ENCODE results near the gene VPS51.
"Not testable (repeated sequence)": the region's sequence is repeated elsewhere in the genome, so short reads cannot be mapped to it uniquely, and the experiment has no call there.

VPS51 gene

DNA sequence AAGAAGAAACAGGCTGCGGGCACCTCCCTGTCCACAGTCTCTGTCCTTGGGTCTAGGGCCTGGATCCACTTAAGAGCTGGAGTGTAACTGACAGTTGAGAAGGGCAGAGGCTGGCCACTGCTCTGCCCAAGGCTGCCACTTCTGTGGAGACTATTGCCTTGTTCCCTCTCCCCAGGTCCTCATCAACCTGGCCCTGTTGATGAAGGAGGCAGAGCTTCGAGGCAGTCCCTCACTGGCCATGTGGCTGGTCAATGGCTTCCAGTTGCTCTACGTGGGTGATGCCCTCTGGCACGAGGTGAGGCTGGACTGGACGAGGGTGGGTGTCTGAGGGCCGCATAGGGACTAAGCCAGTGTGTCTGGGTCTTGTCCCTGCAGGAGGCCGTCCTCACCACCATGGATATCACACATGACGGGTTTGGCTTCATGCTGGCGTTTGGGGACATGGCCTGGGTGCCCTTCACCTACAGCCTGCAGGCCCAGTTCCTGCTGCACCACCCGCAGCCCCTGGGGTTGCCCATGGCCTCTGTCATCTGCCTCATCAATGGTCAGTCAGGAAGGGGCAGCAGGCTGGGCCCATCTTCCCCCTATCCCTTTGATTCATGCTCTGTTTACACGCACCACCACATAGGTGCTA, 18.6 kb downstream of the VPS51 start:
- DNase-seq (ENCODE audit: low read depth) = no peak
- no peak for TF ChIP-seq CTCF (conservative IDR thresholded peaks at IDR 0.05; ENCODE audit: low read length)
- H3K4me3 ChIP-seq (ENCODE audit: low read length) = no peak overlapping the region

GRCh38 chr11:65115361-65116082, 19.5 kb downstream of the VPS51 start:
- no peak overlapping the region for H3K4me3 ChIP-seq (ENCODE audit: low read length)
- DNase-seq (ENCODE audit: low read depth) = no peak
- TF ChIP-seq CTCF (conservative IDR thresholded peaks at IDR 0.05; ENCODE audit: low read length) = no peak

- DNase-seq (ENCODE audit: low read depth) = peak; percentile 66
- peak overlapping the region; percentile 94 for H3K4me3 ChIP-seq (ENCODE audit: low read length)
- TF ChIP-seq CTCF (conservative IDR thresholded peaks at IDR 0.05; ENCODE audit: low read length) = no peak
Observed at GRCh38 chr11:65116370-65117205, 20.6 kb downstream of the VPS51 start.

GRCh38 chr11:65117206-65118096, 21.4 kb downstream of the VPS51 start, which contains the start of gene ZNHIT2:
ZNHIT2 (minus strand) TSS chr11:65117701; CDS start chr11:65117653, 48 bp downstream.
- peak; percentile 98 for DNase-seq (ENCODE audit: low read depth)
- TF ChIP-seq CTCF (conservative IDR thresholded peaks at IDR 0.05; ENCODE audit: low read length) = peak; percentile 85
- peak within 1 kb of the TSS; percentile 94 for H3K4me3 ChIP-seq (ENCODE audit: low read length)

DNA sequence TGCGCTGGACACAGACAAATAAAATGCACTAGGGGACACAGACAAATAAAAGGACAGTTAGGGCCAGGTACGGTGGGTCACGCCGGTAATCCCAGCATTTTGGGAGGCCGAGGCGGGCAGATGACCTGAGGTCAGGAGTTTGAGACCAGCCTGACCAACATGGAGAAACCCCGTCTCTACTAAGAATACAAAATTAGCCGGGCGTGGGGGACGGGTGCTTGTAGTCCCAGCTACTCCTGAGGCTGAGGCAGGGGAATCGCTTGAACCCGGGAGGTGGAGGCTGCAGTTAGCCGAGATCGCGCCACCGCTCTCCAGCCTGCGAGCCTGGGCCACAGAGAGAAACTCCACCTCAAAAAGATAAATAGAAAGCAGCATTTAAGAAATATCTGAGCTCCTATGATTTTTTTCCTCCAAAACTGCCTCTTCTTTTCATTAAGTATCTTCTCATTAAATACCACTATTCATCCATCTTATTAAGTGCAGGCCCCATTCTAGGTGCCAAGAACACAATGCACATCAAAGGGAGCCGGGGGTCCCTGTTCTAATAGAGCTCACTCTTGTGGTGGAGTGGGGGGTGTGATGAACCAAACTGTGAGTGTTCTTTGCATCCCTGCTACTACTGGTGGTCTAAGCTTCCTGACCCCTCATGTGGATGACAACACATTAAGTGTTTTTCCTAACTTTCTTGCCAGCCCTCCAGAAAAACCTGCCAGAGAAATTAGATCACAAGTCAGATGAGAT, 22.3 kb downstream of the VPS51 start:
- DNase-seq (ENCODE audit: low read depth) = no peak
- no peak overlapping the region for H3K4me3 ChIP-seq (ENCODE audit: low read length)
- no peak for TF ChIP-seq CTCF (conservative IDR thresholded peaks at IDR 0.05; ENCODE audit: low read length)

GRCh38 chr11:65118891-65119669, 23.1 kb downstream of the VPS51 start:
- H3K4me3 ChIP-seq (ENCODE audit: low read length) = not testable (repeated sequence)

More at GRCh38 chr11:65118891-65119669, 23.1 kb downstream of the VPS51 start:
- DNase-seq (ENCODE audit: low read depth) = not testable (repeated sequence)
